Measurements from ENCODE around the gene ALG13. TPM values are rescaled to one million over a fixed set of nuclear protein-coding genes. Genes with fewer than 3 reads are reported as not detected.

Gene ALG13
- total and polyA plus RNA-seq, 2 experiments from 2014 or later, result 54.2 to 58.7 TPM

GRCh38 chrX:111650845-111651244 is 30.1 kb upstream of the ALG13 start:
- no peaks in the 10 kb centered on the region for H3K36me3 ChIP-seq (ENCODE audit: insufficient read depth)
- H2AFZ ChIP-seq, result no peak overlapping the region
- H3K27ac Mint-ChIP-seq, result no peak overlapping the region
- H3K9me2 ChIP-seq (ENCODE audit: insufficient read depth), result no peaks in the 10 kb centered on the region
- no peaks in the 10 kb centered on the region for H3K4me1 ChIP-seq (ENCODE audit: insufficient read depth)
- no peaks in the 10 kb centered on the region for H3F3A ChIP-seq (replicated peaks; ENCODE audit: low read depth)
- no peak for DNase-seq (ENCODE audit: low spot score)
- H3K4me2 ChIP-seq, result no peak overlapping the region
- no peaks in the 10 kb centered on the region for H3K4me1 Mint-ChIP-seq
- no peaks in the 10 kb centered on the region for H3K9me3 Mint-ChIP-seq
- no peaks in the 10 kb centered on the region for H4K20me1 ChIP-seq (replicated peaks; ENCODE audit: insufficient read depth)
- ATAC-seq, result no peak
- H3K36me3 Mint-ChIP-seq (ENCODE audit: low read depth), result no peaks in the 10 kb centered on the region
- no peak overlapping the region for H3K4me3 ChIP-seq
- no peak overlapping the region for H3K4me3 Mint-ChIP-seq
- no peak overlapping the region for H3K27ac ChIP-seq (ENCODE audit: low read depth)
- no peaks in the 10 kb centered on the region for H3K79me2 ChIP-seq (replicated peaks; ENCODE audit: insufficient read depth)
- no peaks in the 10 kb centered on the region for H3K27me3 Mint-ChIP-seq (ENCODE audit: insufficient read depth, low read depth, poor library complexity)
- no peaks in the 10 kb centered on the region for H3K27me3 ChIP-seq (ENCODE audit: insufficient read depth)
- TF ChIP-seq REST (IDR thresholded peaks at IDR 0.05; ENCODE audit: unreplicated experiment) (no peak), ZNF331 (CRISPR knock-in tag; IDR thresholded peaks at IDR 0.05; ENCODE audit: low read depth) (no peak), JUNB (IDR thresholded peaks at IDR 0.05; ENCODE audit: unreplicated experiment) (no peak), POLR2AphosphoS5 (IDR thresholded peaks at IDR 0.05; ENCODE audit: low read depth) (no peak), ETS1 (IDR thresholded peaks at IDR 0.05) (no peak), STAT1 (IDR thresholded peaks at IDR 0.05; ENCODE audit: unreplicated experiment) (no peak), EZH2phosphoT487 (IDR thresholded peaks at IDR 0.05; ENCODE audit: unreplicated experiment) (no peak)

- Histone ChIP-seq H3K4me2 (no peak overlapping the region), H3K4me1 (ENCODE audit: insufficient read depth) (no peaks in the 10 kb centered on the region), H3K4me3 (no peak overlapping the region), H3K27me3 (ENCODE audit: insufficient read depth) (no peaks in the 10 kb centered on the region), H2AFZ (no peak overlapping the region), H3K79me2 (replicated peaks; ENCODE audit: insufficient read depth) (no peaks in the 10 kb centered on the region), H3K9me2 (ENCODE audit: insufficient read depth) (no peaks in the 10 kb centered on the region), H3F3A (replicated peaks; ENCODE audit: low read depth) (no peaks in the 10 kb centered on the region), H3K27ac (ENCODE audit: low read depth) (no peak overlapping the region), H4K20me1 (replicated peaks; ENCODE audit: insufficient read depth) (no peaks in the 10 kb centered on the region), H3K36me3 (ENCODE audit: insufficient read depth) (no peaks in the 10 kb centered on the region)
- Mint-ChIP-seq H3K9me3 (no peaks in the 10 kb centered on the region), H3K27ac (no peak overlapping the region), H3K27me3 (ENCODE audit: insufficient read depth, low read depth, poor library complexity) (no peaks in the 10 kb centered on the region), H3K4me1 (no peaks in the 10 kb centered on the region), H3K36me3 (ENCODE audit: low read depth) (no peaks in the 10 kb centered on the region), H3K4me3 (no peak overlapping the region)
- TF ChIP-seq JUNB (IDR thresholded peaks at IDR 0.05; ENCODE audit: unreplicated experiment) (no peak), CTCF (conservative IDR thresholded peaks at IDR 0.05; ENCODE audit: low read depth in 2 of 2) (peak in 1 of 2 experiments; percentile 40; a peak in 2 of 4 replicates)
- DNase-seq (ENCODE audit: low spot score) (peak; percentile 16), ATAC-seq (no peak)
Measured at GRCh38 chrX:111652719-111653118, 28.3 kb upstream of the ALG13 start.

Data from GM23338 (cell line).